ENCODE measurements around the gene PEDS1. TPM values are rescaled to one million over a fixed set of nuclear protein-coding genes. Genes with fewer than 3 reads are reported as not detected.
A peak's percentile ranks its signal among the peaks of the same experiment; 100 is the strongest.

PEDS1 gene
- total RNA-seq, 1 donor from 2014 or later = 39.7 TPM

- Mint-ChIP-seq H3K9me3 (ENCODE audit: unreplicated experiment) (no peaks in the 10 kb centered on the region), H3K27me3 (ENCODE audit: unreplicated experiment) (peaks cover 10% of the 10 kb centered on the region), H3K4me3 (ENCODE audit: unreplicated experiment) (peak overlapping the region; percentile 94), H3K27ac (ENCODE audit: unreplicated experiment) (peak overlapping the region; percentile 80), H3K36me3 (ENCODE audit: low read depth, unreplicated experiment) (peaks cover 14% of the 10 kb centered on the region), H3K4me1 (ENCODE audit: unreplicated experiment) (peaks cover 41% of the 10 kb centered on the region)
- TF ChIP-seq CTCF (IDR thresholded peaks at IDR 0.05; ENCODE audit: unreplicated experiment) = no peak
- no peak for DNase-seq (ENCODE audit: low spot score)
These were observed 397 bp downstream of the PEDS1 start for GRCh38 chr20:50153153-50153499.

- Mint-ChIP-seq H3K4me3 (ENCODE audit: unreplicated experiment) (peak overlapping the region; percentile 94), H3K27ac (ENCODE audit: unreplicated experiment) (peak overlapping the region; percentile 80), H3K9me3 (ENCODE audit: unreplicated experiment) (no peaks in the 10 kb centered on the region)
These were observed 950 bp downstream of the PEDS1 start for GRCh38 chr20:50152394-50153152.

GRCh38 chr20:50151034-50151743, 2.3 kb downstream of the PEDS1 start:
- no peak for DNase-seq (ENCODE audit: low spot score)
- Mint-ChIP-seq H3K36me3 (ENCODE audit: low read depth, unreplicated experiment) (peaks cover 16% of the 10 kb centered on the region), H3K4me1 (ENCODE audit: unreplicated experiment) (peaks cover 57% of the 10 kb centered on the region), H3K27me3 (ENCODE audit: unreplicated experiment) (peaks cover 10% of the 10 kb centered on the region), H3K9me3 (ENCODE audit: unreplicated experiment) (no peaks in the 10 kb centered on the region), H3K4me3 (ENCODE audit: unreplicated experiment) (peak overlapping the region; percentile 19), H3K27ac (ENCODE audit: unreplicated experiment) (no peak overlapping the region)
- no peak for TF ChIP-seq CTCF (IDR thresholded peaks at IDR 0.05; ENCODE audit: unreplicated experiment)

More at GRCh38 chr20:50152394-50153152, 950 bp downstream of the PEDS1 start:
- no peak for DNase-seq (ENCODE audit: low spot score)
- no peak for TF ChIP-seq CTCF (IDR thresholded peaks at IDR 0.05; ENCODE audit: unreplicated experiment)
- Mint-ChIP-seq H3K27me3 (ENCODE audit: unreplicated experiment) (peaks cover 10% of the 10 kb centered on the region), H3K4me1 (ENCODE audit: unreplicated experiment) (peaks cover 44% of the 10 kb centered on the region), H3K36me3 (ENCODE audit: low read depth, unreplicated experiment) (peaks cover 14% of the 10 kb centered on the region)

- no peak overlapping the region for H3K27ac Mint-ChIP-seq (ENCODE audit: unreplicated experiment)
- no peak overlapping the region for H3K4me3 Mint-ChIP-seq (ENCODE audit: unreplicated experiment)
- no peak for TF ChIP-seq CTCF (IDR thresholded peaks at IDR 0.05; ENCODE audit: unreplicated experiment)
- H3K36me3 Mint-ChIP-seq (ENCODE audit: low read depth, unreplicated experiment) = peaks cover 20% of the 10 kb centered on the region
- H3K4me1 Mint-ChIP-seq (ENCODE audit: unreplicated experiment) = peaks cover 61% of the 10 kb centered on the region
- H3K27me3 Mint-ChIP-seq (ENCODE audit: unreplicated experiment) = peaks cover 10% of the 10 kb centered on the region
- H3K9me3 Mint-ChIP-seq (ENCODE audit: unreplicated experiment) = no peaks in the 10 kb centered on the region
- DNase-seq (ENCODE audit: low spot score) = no peak
These were observed 3.9 kb downstream of the PEDS1 start for GRCh38 chr20:50149481-50150254.

Measured in endothelial cell (in vitro differentiated cells).